Measurements from ENCODE around the gene C9orf72.

DNA sequence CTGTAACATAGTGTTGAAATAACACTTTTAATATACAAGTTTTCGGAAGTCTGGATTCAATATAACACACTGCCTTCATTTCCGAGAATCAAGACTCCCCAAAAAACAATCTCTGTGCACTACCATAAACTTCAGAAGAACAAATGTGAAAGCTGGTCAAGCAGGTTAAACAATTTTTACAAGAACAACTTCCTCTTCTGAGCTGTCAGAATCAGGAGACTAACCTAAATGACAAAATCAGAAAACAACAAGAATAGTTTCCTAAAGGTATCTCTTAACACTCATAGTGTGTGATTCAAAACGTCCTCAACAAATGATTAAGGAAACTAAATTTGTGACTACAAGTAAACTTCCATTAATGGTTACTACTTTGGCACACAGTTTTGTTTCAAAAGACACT lies 11.6 kb downstream of the C9orf72 start:
- TF ChIP-seq, protein P1, sequence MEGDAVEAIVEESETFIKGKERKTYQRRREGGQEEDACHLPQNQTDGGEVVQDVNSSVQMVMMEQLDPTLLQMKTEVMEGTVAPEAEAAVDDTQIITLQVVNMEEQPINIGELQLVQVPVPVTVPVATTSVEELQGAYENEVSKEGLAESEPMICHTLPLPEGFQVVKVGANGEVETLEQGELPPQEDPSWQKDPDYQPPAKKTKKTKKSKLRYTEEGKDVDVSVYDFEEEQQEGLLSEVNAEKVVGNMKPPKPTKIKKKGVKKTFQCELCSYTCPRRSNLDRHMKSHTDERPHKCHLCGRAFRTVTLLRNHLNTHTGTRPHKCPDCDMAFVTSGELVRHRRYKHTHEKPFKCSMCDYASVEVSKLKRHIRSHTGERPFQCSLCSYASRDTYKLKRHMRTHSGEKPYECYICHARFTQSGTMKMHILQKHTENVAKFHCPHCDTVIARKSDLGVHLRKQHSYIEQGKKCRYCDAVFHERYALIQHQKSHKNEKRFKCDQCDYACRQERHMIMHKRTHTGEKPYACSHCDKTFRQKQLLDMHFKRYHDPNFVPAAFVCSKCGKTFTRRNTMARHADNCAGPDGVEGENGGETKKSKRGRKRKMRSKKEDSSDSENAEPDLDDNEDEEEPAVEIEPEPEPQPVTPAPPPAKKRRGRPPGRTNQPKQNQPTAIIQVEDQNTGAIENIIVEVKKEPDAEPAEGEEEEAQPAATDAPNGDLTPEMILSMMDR (conservative IDR thresholded peaks at IDR 0.05 in 1 of 2, IDR thresholded peaks at IDR 0.05 in 1 of 2; ENCODE audit: extremely low read depth in 1 of 2, insufficient read depth in 1 of 2, low read depth in 1 of 2, low read length in 2 of 2): no peak
- no peak for TF ChIP-seq EZH2 (IDR thresholded peaks at IDR 0.05; ENCODE audit: borderline replicate concordance, low read length)
